NB4 (cell line): ENCODE results near the gene CDK14.

Source experiments
- DNase-seq: peaks from one replicate; pipeline ENCODE4 v3.0.0; 2010; ENCODE audit warnings: low read depth
- H3K4me3 ChIP-seq: one replicate; pipeline ENCODE4 v1.5.1; 2011; ENCODE audit warnings: mild to moderate bottlenecking, low read depth, low read length, moderate library complexity
- CTCF ChIP-seq: IDR thresholded peaks from one replicate; pipeline ENCODE4 v1.5.1; 2012; ENCODE audit warnings: low read depth, low read length
- MAX ChIP-seq: IDR thresholded peaks from 2 replicates; pipeline ENCODE4 v1.6.1; 2011; ENCODE audit warnings: low read depth, low read length
- MYC ChIP-seq: IDR thresholded peaks from 2 replicates; pipeline ENCODE4 v1.6.1; 2011; ENCODE audit warnings: low read depth, low read length
- POLR2A ChIP-seq: IDR thresholded peaks from 2 replicates; pipeline ENCODE4 v1.6.1; 2011; ENCODE audit warnings: mild to moderate bottlenecking; ENCODE audit not compliant: insufficient read length; ENCODE audit errors: extremely low read depth

CDK14 gene

GRCh38 chr7:90720984-90721760 lies 125.1 kb downstream of the CDK14 start:
- DNase-seq = no peak
- TF ChIP-seq POLR2A = no peak
- no peak for TF ChIP-seq CTCF
- no peak for TF ChIP-seq MYC
- no peak for TF ChIP-seq MAX
- H3K4me3 ChIP-seq = no peak overlapping the region

- no peak for DNase-seq
- TF ChIP-seq MYC = no peak
- no peak for TF ChIP-seq MAX
- no peak for TF ChIP-seq POLR2A
- no peak for TF ChIP-seq CTCF
- no peak overlapping the region for H3K4me3 ChIP-seq
Observed at GRCh38 chr7:90721869-90722431, 125.8 kb downstream of the CDK14 start.

GRCh38 chr7:90723233-90723632 lies 127.1 kb downstream of the CDK14 start:
- no peak overlapping the region for H3K4me3 ChIP-seq
- no peak for TF ChIP-seq MYC
- no peak for TF ChIP-seq MAX
- no peak for TF ChIP-seq CTCF
- TF ChIP-seq POLR2A = no peak
- no peak for DNase-seq

GRCh38 chr7:90723866-90724265 lies 127.7 kb downstream of the CDK14 start:
- no peak for TF ChIP-seq POLR2A
- TF ChIP-seq MAX = no peak
- no peak for TF ChIP-seq MYC
- no peak for TF ChIP-seq CTCF
- DNase-seq = no peak
- no peak overlapping the region for H3K4me3 ChIP-seq

- TF ChIP-seq CTCF = no peak
- TF ChIP-seq POLR2A = no peak
- TF ChIP-seq MYC = no peak
- DNase-seq = no peak
- no peak overlapping the region for H3K4me3 ChIP-seq
Observed at GRCh38 chr7:90726120-90726519, 130.0 kb downstream of the CDK14 start.
